OCI-LY1 (cell line): ENCODE measurements around the gene SV2B.

Source experiments
- H2AFZ ChIP-seq: fragments of 200-600 bp; sonication (generic), shearing (Covaris generic); 2 replicates; pipeline ENCODE4 v1.6.0; 2014; ENCODE audit warnings: antibody characterized with exemption, mild to moderate bottlenecking, low read length
- H3F3A ChIP-seq: fragments of 200-600 bp; sonication (generic), shearing (Covaris generic); 2 replicates; pipeline ENCODE4 v1.6.0; 2014; ENCODE audit warnings: mild to moderate bottlenecking, antibody characterized with exemption, low read length, moderate library complexity; ENCODE audit not compliant: insufficient read depth
- H3K27ac ChIP-seq: fragments of 200-600 bp; sonication (generic); 2 replicates; pipeline ENCODE4 v1.5.1; 2014; ENCODE audit warnings: low read length, mixed run types, mild to moderate bottlenecking, low read depth; ENCODE audit not compliant: poor library complexity, severe bottlenecking
- H3K27me3 ChIP-seq: fragments of 200-600 bp; sonication (generic); 2 replicates; pipeline ENCODE4 v1.6.0; 2014; ENCODE audit warnings: antibody characterized with exemption, mild to moderate bottlenecking, low read length, moderate library complexity; ENCODE audit not compliant: insufficient read depth
- H3K36me3 ChIP-seq: fragments of 200-600 bp; sonication (generic); 2 replicates; pipeline ENCODE4 v1.6.1; 2014; ENCODE audit warnings: mild to moderate bottlenecking, antibody characterized with exemption, low read length, moderate library complexity, mixed read lengths; ENCODE audit not compliant: insufficient read depth
- H3K4me1 ChIP-seq: fragments of 200-600 bp; sonication (generic); 2 replicates; pipeline ENCODE4 v1.5.1; 2014; ENCODE audit warnings: mild to moderate bottlenecking, low read length, moderate library complexity; ENCODE audit not compliant: insufficient read depth, severe bottlenecking
- H3K4me2 ChIP-seq: fragments of 200-600 bp; sonication (generic), shearing (Covaris generic); 2 replicates; pipeline ENCODE4 v1.6.1; 2014; ENCODE audit warnings: low read length
- H3K4me3 ChIP-seq: fragments of 200-600 bp; sonication (generic); 2 replicates; pipeline ENCODE4 v1.5.1; 2014; ENCODE audit warnings: low read length, low read depth, mild to moderate bottlenecking, mixed read lengths; ENCODE audit not compliant: poor library complexity, severe bottlenecking
- H3K79me2 ChIP-seq: fragments of 200-600 bp; shearing (Covaris generic); 2 replicates; pipeline ENCODE4 v1.6.1; 2016; ENCODE audit warnings: mixed run types, low read length, mixed read lengths; ENCODE audit not compliant: insufficient read depth
- H3K9ac ChIP-seq: fragments of 200-600 bp; sonication (generic), shearing (Covaris generic); 2 replicates; pipeline ENCODE4 v1.6.1; 2014; ENCODE audit warnings: mild to moderate bottlenecking, low read length, mixed read lengths
- H3K9me2 ChIP-seq: fragments of 200-600 bp; sonication (generic), shearing (Covaris generic); 2 replicates; pipeline ENCODE4 v1.6.1; 2014; ENCODE audit warnings: low read depth, mild to moderate bottlenecking, low read length, mixed read lengths
- H3K9me3 ChIP-seq: fragments of 200-600 bp; shearing (Covaris generic); 2 replicates; pipeline ENCODE4 v1.6.1; 2014; ENCODE audit warnings: low read length, mixed read lengths
- H4K20me1 ChIP-seq: fragments of 200-600 bp; sonication (generic), shearing (Covaris generic); 2 replicates; pipeline ENCODE4 v1.6.0; 2016; ENCODE audit warnings: mild to moderate bottlenecking, low read length; ENCODE audit not compliant: insufficient read depth
- CTCF ChIP-seq: fragments of 200-600 bp; sonication (generic), shearing (Covaris generic); IDR thresholded peaks from 2 replicates; pipeline ENCODE4 v1.5.1; 2017; ENCODE audit warnings: mild to moderate bottlenecking, antibody characterized with exemption, low read length, moderate library complexity, mixed read lengths
- EZH2 ChIP-seq: fragments of 200-600 bp; sonication (generic), shearing (Covaris generic); IDR thresholded peaks from 2 replicates; pipeline ENCODE4 v1.8.0; 2017; ENCODE audit warnings: borderline replicate concordance, mixed run types, mild to moderate bottlenecking, antibody characterized with exemption, low read length, moderate library complexity, mixed read lengths

Gene SV2B

GRCh38 chr15:91275844-91276243 lies 175.8 kb downstream of the SV2B start:
- Histone ChIP-seq H4K20me1 (no peaks in the 10 kb centered on the region), H3K9me2 (no peaks in the 10 kb centered on the region), H3K4me1 (no peaks in the 10 kb centered on the region), H3K27ac (no peak overlapping the region), H3K79me2 (no peaks in the 10 kb centered on the region), H3F3A (no peaks in the 10 kb centered on the region), H3K9me3 (0 out of 2 replicates have a peak, but pooled peaks cover 6% of the 10 kb centered on the region), H3K36me3 (no peaks in the 10 kb centered on the region), H3K27me3 (no peaks in the 10 kb centered on the region), H3K4me2 (no peak overlapping the region), H3K4me3 (no peak overlapping the region), H2AFZ (no peak overlapping the region), H3K9ac (no peak overlapping the region)
- TF ChIP-seq CTCF (no peak), EZH2 (no peak)

- Histone ChIP-seq H3K79me2 (no peaks in the 10 kb centered on the region), H3K9ac (no peak overlapping the region), H3K27me3 (no peaks in the 10 kb centered on the region), H3K4me2 (no peak overlapping the region), H4K20me1 (no peaks in the 10 kb centered on the region), H3K36me3 (no peaks in the 10 kb centered on the region), H3K4me3 (no peak overlapping the region), H3K9me2 (no peaks in the 10 kb centered on the region), H3K9me3 (0 out of 2 replicates have a peak, but pooled peaks cover 6% of the 10 kb centered on the region), H3F3A (no peaks in the 10 kb centered on the region), H3K4me1 (no peaks in the 10 kb centered on the region), H2AFZ (no peak overlapping the region), H3K27ac (no peak overlapping the region)
- no peak for TF ChIP-seq CTCF
- no peak for TF ChIP-seq EZH2
Observed at GRCh38 chr15:91278951-91279350, 178.9 kb downstream of the SV2B start.

DNA sequence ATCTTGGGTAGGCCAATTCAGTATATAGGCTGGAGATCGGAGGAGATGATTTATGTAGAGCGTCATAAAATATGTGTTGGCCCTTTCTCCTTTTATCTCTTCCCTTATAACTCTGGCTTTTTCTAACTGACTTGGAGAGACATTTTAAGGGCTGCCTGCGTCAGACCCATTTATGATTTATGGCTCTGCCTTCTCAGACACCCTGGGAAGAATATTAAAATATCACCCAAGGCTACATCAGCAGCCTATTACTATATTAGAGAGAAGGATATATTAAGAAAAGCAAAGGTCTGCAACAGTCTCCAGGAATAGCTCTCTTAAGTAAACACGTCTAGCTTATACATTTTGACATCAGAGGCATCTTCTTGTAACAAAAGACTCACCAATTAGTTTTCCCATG lies 179.4 kb downstream of the SV2B start:
- H3K4me2 ChIP-seq: no peak overlapping the region
- H3K27me3 ChIP-seq: no peaks in the 10 kb centered on the region
- no peaks in the 10 kb centered on the region for H3K36me3 ChIP-seq
- no peak overlapping the region for H3K27ac ChIP-seq
- H3K9me3 ChIP-seq: 0 out of 2 replicates have a peak, but pooled peaks cover 6% of the 10 kb centered on the region
- no peaks in the 10 kb centered on the region for H3K79me2 ChIP-seq
- no peaks in the 10 kb centered on the region for H3K4me1 ChIP-seq
- H3K9me2 ChIP-seq: no peaks in the 10 kb centered on the region
- TF ChIP-seq CTCF: no peak
- no peak for TF ChIP-seq EZH2
- no peaks in the 10 kb centered on the region for H3F3A ChIP-seq
- H2AFZ ChIP-seq: no peak overlapping the region
- no peaks in the 10 kb centered on the region for H4K20me1 ChIP-seq
- H3K4me3 ChIP-seq: no peak overlapping the region
- no peak overlapping the region for H3K9ac ChIP-seq
